GM20000 (cell line): ENCODE results near the gene TIAM2.

ENCODE experiments used
- DNase-seq: peaks from one replicate; pipeline ENCODE4 v3.0.0; 2012; ENCODE audit warnings: low spot score
- TF ChIP-seq, protein P1 (sequence below): IDR thresholded peaks from 2 replicates; pipeline ENCODE4 v1.5.1; 2012; ENCODE audit warnings: mild to moderate bottlenecking, control low read depth; ENCODE audit errors: extremely low read depth, missing control alignments

The TIAM2 gene

DNA sequence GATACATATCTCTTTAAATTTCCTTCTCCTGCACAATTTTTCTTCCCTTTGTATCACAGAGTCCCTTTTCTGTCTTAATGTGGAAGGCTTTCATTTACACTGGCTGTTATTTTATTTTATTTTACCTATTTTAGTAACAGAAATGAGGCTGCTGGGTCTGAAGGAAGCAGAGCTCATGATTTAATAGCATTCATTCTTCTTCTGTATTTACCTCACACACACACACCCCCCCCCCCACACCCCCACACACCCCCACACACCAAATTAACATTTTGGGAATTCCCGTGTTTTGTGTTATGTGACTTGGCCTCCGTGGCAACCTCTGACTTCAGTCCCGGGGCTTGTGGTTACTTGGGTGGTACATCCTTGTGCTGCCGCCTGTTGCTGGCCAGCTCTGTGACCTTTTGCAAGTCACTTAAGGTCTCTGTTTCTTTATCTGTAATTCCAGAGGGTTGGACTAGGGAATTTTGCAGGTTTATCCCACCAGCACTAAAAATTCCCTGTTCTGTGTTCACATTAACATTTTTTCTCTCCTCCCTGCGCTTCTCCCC, 108.8 kb downstream of the TIAM2 start:
- TF ChIP-seq, protein P1, sequence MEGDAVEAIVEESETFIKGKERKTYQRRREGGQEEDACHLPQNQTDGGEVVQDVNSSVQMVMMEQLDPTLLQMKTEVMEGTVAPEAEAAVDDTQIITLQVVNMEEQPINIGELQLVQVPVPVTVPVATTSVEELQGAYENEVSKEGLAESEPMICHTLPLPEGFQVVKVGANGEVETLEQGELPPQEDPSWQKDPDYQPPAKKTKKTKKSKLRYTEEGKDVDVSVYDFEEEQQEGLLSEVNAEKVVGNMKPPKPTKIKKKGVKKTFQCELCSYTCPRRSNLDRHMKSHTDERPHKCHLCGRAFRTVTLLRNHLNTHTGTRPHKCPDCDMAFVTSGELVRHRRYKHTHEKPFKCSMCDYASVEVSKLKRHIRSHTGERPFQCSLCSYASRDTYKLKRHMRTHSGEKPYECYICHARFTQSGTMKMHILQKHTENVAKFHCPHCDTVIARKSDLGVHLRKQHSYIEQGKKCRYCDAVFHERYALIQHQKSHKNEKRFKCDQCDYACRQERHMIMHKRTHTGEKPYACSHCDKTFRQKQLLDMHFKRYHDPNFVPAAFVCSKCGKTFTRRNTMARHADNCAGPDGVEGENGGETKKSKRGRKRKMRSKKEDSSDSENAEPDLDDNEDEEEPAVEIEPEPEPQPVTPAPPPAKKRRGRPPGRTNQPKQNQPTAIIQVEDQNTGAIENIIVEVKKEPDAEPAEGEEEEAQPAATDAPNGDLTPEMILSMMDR, result no peak
- no peak for DNase-seq

DNA sequence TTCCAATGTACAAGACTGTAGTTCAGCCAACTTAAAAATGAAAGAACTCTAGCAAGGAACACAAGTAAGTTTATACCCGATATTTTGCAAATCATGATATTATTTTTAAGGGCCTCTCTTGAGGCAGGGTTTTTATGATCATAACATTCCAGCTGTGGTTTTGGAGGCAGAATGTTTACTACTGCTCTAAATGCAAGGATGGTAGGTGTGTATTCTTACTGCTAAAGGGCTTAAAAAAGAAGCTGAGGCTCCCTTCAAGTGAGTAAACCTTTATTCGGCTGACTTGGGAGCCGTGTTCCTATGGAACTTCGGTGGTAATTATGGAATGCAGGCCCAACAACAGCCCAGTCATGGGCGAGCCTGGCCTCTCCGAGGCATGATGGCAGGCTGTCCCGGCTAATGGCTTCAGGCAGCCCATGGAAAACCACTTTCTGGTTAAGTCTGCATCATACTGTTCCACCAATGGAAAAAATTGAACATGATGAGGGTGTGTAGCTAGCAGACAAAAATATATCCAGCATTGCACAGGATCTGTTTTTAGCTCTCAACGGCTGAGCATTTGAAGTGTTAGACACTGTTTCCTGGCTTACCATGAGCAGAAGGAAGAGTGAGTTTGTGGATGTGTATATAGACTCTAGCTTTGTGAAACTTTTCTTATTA, 111.5 kb downstream of the TIAM2 start:
- DNase-seq, result no peak
- TF ChIP-seq, protein P1, result no peak

GRCh38 chr6:155107432-155108069, 112.4 kb downstream of the TIAM2 start:
- DNase-seq, result no peak
- TF ChIP-seq, protein P1, result no peak

DNA sequence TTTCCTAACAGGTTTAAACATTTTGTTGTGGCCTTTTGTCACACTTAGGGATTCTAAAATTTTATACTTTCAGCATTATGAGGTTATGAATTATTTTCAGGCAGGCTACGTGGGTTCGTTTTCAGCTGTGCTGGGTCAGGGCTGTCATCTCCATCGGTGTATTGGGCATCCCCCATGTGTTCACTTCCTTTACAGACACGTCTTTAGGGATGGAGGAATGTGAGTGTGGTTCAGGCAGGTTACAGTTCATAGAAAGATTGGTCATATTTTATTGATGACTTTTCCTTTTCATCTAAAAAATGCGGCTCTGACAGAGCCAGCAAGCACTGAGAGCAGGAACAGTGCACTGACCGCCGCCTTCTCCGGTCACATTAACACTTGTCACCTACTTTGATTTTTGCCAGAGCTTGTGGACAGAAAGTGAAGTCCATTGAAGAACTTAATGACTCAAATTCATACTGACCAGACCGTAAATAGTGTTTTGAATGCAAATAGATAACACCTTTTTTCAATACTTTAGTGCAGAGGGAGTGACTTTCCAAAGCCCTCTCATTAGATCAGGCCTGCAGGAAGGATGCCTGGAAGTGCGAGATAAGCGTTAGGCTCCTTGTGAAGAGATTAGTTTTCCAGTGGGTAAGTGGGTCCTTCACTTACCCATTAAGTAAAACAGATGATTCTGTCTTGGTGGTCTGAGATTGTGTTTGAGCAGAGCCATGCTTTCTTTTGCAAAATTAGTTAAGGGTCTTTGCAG, 113.1 kb downstream of the TIAM2 start:
- DNase-seq, result no peak
- TF ChIP-seq, protein P1, result no peak

DNA sequence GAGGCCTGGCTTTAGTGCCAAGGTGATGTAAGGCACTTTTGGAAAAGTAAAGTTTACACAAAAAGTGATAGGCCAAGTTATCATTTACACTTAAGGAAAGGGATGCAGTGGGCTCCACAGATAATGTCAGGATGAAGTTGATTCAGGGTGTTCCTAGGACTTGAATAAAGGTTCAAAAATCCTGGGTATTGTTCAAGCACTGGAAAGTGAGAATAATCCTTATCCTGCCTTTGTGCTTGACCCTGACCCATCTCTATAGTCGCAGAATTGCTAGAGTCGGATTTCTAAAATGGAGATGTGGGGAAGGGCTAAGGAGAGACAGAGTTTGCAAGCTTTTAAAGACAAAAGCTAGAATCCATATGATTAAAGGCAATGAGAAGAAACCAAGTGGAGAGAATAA, 115.6 kb downstream of the TIAM2 start:
- TF ChIP-seq, protein P1, result no peak
- no peak for DNase-seq

DNA sequence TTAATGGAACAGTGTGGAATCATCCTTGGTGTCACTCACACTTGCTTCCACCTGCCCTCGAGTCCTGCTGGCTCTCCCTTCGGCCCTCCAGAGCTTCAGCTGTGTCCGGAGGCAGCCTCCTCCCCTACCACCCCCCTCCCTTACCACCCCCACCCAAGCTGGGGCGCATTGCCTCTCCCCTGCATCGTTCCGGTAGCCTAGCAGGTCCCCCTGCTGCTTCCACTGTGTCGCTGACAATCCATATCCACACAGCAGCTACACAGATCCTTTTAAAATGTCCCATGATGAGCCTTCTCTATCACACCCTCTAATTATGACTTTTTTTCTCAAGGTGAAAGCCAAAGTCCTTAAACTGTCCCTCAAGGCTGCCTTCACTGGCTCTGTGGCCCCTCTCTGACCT, 117.6 kb downstream of the TIAM2 start:
- TF ChIP-seq, protein P1, result no peak
- no peak for DNase-seq
